KBM-7 (cell line): Measurements from ENCODE around the gene CDON.

Source experiments
- DNase-seq: peaks from one replicate; pipeline ENCODE4 v3.0.0-alpha.2; 2015
- in situ Hi-C: fragments of 300-500 bp; cut with MboI; formaldehyde crosslinking; loops from 2 replicates; pipeline ENCODE4 v1.14.3; 2020; ENCODE audit warnings: low sequenced_read_pairs, low pct_unique_long_range_greater_than_20kb, mixed read lengths

CDON gene

DNA sequence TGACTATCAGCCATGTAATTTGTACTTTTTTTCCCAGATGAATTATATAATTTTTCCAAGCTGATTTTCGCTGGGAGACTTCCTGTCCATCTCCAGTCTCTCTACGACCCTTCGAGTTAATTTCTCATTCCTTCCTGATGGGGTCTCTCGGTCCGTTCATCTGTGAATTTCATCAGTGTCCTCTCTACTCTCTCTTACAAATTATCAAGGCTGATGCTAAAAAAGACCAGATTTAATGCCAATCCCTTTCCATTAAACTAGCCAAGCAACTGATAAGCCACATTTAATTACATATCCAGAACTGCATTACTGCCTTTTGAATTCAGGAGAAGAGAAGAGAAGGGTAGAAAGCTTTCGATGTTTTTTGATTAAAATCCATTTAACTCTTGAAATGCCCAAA, 91.0 kb downstream of the CDON start:
- in situ Hi-C loops, result no loop called here
- DNase-seq, result no peak

DNA sequence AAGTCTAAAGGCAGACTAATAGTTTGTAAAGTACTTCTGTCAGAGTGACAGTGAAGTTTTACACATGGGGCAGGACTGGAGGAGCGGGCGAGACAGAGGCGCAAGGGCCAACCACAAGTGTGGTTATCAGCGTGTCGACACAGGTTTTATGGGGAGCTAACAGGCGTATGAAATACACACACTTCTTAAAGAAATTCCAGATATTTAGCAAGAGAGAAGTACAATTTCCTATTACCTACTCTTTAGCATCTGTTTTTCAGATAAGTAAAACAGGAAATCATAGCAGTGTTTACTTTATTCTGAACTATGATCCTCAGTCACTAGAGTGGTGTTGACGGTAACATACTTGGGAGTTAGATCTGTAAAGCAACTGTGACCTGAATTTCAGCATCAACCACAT, 94.3 kb downstream of the CDON start:
- DNase-seq, result peak; percentile 12
- in situ Hi-C loops, result no loop called here

DNA sequence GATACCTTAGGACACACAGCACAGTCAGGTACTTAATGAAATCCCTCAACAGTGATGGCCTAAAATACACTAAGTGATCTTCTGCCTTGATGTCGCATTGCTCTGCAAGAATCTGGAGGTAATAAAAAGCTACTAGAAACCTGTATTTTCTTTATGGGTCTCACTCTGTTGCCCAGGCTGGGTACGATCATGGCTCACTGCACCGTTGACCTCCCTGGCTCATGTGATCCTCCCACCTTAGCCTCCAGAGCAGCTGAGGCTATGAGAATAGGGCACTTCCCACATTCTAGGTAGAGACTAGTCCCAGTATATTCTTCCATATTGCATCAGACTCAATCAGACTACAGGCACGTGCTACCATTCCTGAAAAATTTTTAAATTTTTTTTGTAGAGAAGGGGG, 95.2 kb downstream of the CDON start:
- in situ Hi-C loops, result no loop called here
- no peak for DNase-seq

- DNase-seq, result no peak
- in situ Hi-C loops, result no loop called here
Observed at GRCh38 chr11:125960771-125961170, 101.9 kb downstream of the CDON start.

- in situ Hi-C loops, result no loop called here
Observed at GRCh38 chr11:125959931-125960330, 102.7 kb downstream of the CDON start.

DNA sequence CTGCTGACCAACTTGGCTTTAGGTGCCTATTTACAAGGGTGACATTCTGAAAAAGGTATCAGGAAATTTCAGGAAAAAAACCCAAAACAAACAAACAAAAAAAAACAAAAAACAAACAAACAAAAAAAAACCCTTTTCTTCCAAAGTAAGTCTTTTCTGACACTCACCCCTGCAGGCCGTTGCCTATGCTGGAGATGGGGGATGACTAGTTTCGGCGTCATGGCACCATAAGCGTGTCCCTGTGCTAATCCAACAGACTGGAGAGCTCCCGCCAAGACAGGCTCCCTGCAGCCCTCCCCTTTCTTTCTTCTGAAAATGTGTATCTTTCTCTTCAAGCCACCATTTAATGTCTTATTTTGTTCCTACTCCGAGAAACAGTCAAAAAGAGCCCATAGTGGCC, 103.2 kb downstream of the CDON start:
- no peak for DNase-seq
- in situ Hi-C loops, result no loop called here

More at GRCh38 chr11:125959931-125960330, 102.7 kb downstream of the CDON start:
- DNase-seq, result no peak

- in situ Hi-C loops, result no loop called here
- DNase-seq, result no peak
Observed at GRCh38 chr11:125958872-125959400, 103.7 kb downstream of the CDON start.

DNA sequence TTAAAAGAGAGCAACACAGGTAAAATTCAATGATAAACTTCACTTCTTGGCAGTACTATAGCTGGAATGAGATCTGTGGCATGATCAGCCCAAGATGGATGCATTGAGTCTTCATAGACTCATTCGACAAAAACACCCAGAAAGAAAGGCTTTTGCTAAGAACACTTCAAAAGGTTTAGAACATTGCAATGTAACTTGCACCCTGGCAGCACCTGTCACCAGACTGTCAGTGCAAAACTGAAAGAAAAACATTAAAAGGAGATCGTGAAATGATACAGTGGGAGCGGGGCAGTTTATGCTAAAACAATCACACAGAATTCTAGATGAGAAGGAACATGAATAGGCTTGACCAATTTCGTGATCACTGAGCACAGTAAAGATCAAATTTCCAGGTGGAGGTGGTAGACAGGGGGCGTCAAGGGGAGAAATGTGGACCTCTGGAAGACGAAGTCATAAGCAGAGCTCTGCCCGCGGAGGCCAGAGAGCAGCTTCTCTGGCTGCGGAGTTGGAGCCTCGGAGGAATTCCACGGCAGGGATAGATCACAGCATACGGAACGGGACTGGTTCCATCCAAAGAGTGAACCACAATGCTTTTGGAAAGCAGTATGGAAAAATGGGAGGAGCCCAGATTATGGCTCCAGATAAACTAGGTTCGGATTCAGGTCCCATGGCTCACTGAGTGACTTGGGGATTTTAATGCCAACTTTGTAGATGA, 104.9 kb downstream of the CDON start:
- DNase-seq, result no peak
- in situ Hi-C loops, result no loop called here

DNA sequence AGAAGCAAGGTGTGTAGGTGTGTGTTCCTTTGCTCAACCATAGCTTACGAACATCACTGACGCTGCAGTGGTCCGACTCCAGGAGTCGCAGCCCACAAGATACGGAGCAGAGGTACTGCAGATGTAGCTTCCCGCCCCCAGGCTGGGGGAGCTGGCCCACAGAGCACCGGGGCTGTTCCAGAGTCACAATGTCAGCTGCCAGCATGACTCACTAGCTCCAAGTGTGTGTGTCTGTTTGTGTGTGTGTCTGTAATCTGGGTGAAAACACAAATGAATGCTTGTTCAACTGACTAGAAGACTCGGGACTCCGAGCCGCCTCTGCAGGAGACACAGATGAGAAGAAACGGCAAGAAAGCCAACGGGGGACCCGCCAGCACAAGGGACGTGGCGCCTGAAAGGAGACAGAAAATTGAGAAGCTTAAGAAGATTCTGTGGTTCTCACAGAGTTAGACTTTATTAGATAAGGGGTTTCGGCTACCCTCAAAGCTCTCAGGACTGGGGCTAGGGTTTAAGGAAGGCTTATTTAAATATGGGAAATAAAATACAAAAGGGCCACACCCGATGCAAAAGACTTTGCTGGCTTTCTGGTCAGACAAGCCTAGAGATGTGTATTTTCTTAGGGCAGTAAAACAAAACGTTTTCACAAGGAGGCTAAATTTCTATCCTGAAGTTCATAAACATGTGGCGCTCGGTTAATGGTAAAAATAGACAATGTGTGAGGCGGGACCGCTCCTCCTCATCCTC, 106.1 kb downstream of the CDON start:
- no peak for DNase-seq
- in situ Hi-C loops, result no loop called here

DNA sequence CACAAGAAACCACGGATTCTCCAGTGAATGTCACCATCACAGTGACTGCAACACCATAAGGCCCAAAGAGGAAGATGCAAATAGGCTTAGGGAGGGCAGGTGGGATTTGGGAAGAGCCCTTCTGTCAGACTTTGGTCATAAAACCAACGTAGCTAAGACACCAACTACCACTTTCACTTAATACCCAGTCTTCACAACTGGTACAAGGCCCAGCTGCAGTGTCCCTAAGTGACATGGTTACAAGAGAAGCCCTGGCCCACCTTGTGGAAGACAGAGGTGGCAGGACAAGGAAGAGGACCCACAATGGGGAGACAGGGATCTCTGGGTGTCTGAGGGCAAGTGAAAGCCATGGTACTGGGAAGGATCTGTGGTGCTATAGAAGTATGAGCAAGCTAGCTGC, 106.8 kb downstream of the CDON start:
- DNase-seq, result no peak

GRCh38 chr11:125954945-125955640, 107.6 kb downstream of the CDON start:
- no peak for DNase-seq
- in situ Hi-C loops, result no loop called here

More for the DNA sequence above, 106.8 kb downstream of the CDON start:
- in situ Hi-C loops, result no loop called here

DNA sequence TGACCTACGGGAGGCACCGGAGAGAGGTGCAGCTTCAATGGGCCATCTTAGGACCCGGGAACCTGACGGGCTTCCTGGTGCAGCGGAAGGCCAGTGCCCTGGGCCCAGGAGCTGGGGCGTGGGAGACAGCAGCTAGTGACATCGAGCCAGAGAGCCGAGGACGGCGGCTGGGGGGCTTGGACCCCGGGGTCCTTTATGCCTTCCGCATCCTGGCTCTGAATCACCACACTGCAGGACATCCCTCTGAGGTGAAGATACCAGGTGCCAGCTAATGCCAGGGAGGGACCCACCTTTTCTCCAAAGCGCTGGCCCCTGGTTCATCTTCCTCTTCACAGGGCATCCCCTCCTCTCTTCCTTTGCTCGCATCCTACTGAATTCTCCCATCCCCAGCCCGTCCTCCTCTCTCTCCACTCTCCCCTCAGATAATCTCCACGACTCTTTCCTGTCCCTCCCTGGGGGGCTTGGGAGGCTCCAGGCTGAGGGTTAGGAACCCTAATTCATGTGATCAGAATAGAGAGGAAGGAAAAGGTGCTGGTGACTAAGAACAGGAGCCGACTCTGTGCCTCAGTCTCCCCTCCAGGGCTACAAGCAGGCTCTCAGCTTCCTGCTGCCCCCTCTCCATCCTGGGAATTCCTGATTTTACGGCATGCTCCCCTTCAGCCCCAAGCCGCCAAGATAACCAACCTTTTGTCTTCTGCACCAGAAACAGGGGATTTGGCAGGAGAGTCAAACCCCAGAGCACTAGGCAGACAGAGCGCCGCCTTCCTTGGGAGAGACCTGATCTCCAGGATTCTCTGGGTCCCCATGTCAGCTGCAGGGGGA, 108.3 kb downstream of the CDON start:
- in situ Hi-C loops, result no loop called here
- DNase-seq, result no peak

- in situ Hi-C loops, result no loop called here
- DNase-seq, result no peak
Observed at GRCh38 chr11:125953401-125953935, 109.2 kb downstream of the CDON start.

DNA sequence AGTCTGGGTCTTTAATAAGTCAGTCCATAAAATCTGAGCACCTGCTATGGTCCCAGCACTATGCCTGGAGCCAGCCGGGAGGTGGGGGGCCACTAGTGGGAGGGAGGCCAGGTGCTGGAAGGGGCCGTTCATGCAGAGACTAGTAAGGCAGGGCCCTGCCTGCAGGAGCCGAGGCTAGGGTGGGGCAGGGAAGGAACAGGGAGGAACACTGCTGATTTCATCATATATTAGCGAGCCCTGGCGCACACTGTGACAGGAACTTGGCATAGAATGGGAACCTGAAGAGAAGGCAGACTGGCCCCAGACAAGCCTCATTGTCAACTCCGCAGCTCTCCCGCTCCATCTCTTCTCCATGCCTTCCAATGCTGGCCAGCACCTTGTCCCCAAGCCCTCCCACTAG, 109.7 kb downstream of the CDON start:
- DNase-seq, result no peak
- in situ Hi-C loops, result no loop called here

DNA sequence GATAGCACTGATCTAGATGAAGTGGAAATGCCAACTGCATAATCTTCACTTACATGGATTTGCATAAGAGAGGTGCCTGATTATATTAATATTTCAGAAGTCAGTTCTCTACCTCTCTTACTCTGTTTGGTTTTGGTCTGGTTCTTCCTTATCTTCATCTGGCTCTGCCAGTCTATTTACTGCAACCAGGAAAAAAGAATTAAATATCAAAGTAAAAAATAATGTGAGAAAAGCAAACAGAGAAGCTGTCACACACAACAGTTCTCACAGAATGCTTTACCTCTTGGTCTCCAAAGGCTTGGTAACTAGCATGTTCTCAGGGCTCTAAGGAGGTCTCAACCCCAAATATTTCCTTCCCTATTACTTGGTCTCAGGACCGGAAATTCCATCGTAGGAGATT, 110.1 kb downstream of the CDON start:
- no peak for DNase-seq
- in situ Hi-C loops, result no loop called here

DNA sequence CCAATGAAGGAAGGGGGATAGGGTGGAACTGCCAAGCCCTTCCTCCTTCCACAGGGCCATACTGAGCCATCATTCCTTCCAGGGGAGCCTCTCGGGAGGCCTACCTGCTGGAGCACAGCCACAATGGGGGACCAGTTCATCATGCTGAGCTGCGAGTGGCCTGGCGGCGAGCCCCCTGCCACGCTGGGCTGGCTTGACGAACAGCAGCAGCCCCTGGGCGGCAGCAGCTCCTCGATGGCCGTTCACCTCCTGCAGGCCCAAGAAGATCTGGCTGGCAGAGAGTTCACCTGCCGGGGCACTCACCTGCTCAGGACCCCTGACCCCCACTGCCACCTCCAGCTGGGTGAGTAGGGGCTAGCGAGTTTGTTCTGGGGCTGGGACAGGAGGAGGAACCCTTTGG, 110.9 kb downstream of the CDON start:
- in situ Hi-C loops, result no loop called here
- no peak for DNase-seq

- DNase-seq, result no peak
- in situ Hi-C loops, result no loop called here
Observed at GRCh38 chr11:125950696-125951651, 111.7 kb downstream of the CDON start.

GRCh38 chr11:125950178-125950490, 112.5 kb downstream of the CDON start:
- no peak for DNase-seq
- in situ Hi-C loops, result no loop called here
